H1 (cell line): ENCODE results near the gene ABCC9.

Source experiments
- CHD1 ChIP-seq: IDR thresholded peaks from 2 replicates; pipeline ENCODE4 v1.6.1; 2012; ENCODE audit warnings: low read depth, low read length, improper control_type of control experiment
- HDAC2 ChIP-seq, 2 experiments: fragments of 300-600 bp in 1 of 2; sonication (generic) in 1 of 2; IDR thresholded peaks; 2 replicates each; pipeline ENCODE4 v1.6.1; 2011 to 2012; ENCODE audit warnings: low read depth in 2 of 2, low read length in 2 of 2, mild to moderate bottlenecking in 2 of 2, moderate library complexity in 2 of 2, borderline replicate concordance in 1 of 2, inconsistent platforms in 1 of 2
- KDM1A ChIP-seq: fragments of 200-600, 300-600 bp; sonication (generic); IDR thresholded peaks from 2 replicates; pipeline ENCODE4 v1.7.1; 2016; ENCODE audit warnings: mild to moderate bottlenecking, low read length, borderline replicate concordance
- POLR2AphosphoS5 ChIP-seq: IDR thresholded peaks from 2 replicates; pipeline ENCODE4 v1.6.1; 2011; ENCODE audit warnings: low read depth, low read length
- RAD21 ChIP-seq, 2 experiments: IDR thresholded peaks in 1 of 2; conservative IDR thresholded peaks in 1 of 2; 2 replicates each; pipeline ENCODE4 v1.6.1; 2011; ENCODE audit warnings: low read depth in 2 of 2, low read length in 2 of 2, improper control_type of control experiment in 1 of 2, inconsistent platforms in 1 of 2, mild to moderate bottlenecking in 1 of 2, moderate library complexity in 1 of 2
- TF ChIP-seq, protein P1 (sequence below), 3 experiments: IDR thresholded peaks; 1 replicate in 2 of 3; 2 replicates in 1 of 3; pipeline versions ENCODE4 v1.5.1 to v1.6.1; 2011; ENCODE audit warnings: low read length in 3 of 3, mild to moderate bottlenecking in 3 of 3, inconsistent platforms in 2 of 3, low read depth in 1 of 3, moderate library complexity in 1 of 3; ENCODE audit not compliant: insufficient read depth in 1 of 3; ENCODE audit errors: control extremely low read depth in 1 of 3

DNA sequence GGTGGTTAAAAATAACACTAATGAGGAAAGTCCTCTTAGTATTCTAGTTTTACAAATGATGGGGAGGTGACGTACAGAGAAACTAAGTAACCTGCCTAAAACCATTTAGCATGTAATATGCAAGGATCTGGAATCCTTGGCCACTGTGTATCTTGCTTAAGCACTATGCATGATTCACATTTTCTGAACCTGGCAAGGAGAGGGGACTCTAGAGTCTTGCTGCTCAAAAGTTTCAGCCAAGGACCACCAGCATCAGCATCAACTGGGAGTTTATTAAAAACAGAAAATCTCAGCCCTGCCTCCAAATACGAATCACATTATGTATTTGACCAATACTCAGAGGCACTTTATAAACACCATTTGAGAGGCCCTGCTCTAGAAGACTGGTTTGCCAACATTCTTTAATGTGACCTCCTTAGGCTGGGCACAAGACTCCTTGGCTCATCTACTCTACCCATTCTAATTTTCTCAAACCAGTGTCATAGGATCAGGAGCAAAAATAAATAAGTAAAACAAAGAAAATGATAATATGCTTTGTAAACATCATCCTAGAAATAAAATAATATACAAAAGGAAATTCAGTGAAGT, 52.9 kb downstream of the ABCC9 start:
- TF ChIP-seq, protein P1, sequence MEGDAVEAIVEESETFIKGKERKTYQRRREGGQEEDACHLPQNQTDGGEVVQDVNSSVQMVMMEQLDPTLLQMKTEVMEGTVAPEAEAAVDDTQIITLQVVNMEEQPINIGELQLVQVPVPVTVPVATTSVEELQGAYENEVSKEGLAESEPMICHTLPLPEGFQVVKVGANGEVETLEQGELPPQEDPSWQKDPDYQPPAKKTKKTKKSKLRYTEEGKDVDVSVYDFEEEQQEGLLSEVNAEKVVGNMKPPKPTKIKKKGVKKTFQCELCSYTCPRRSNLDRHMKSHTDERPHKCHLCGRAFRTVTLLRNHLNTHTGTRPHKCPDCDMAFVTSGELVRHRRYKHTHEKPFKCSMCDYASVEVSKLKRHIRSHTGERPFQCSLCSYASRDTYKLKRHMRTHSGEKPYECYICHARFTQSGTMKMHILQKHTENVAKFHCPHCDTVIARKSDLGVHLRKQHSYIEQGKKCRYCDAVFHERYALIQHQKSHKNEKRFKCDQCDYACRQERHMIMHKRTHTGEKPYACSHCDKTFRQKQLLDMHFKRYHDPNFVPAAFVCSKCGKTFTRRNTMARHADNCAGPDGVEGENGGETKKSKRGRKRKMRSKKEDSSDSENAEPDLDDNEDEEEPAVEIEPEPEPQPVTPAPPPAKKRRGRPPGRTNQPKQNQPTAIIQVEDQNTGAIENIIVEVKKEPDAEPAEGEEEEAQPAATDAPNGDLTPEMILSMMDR (IDR thresholded peaks at IDR 0.05; ENCODE audit: control extremely low read depth in 1 of 3, insufficient read depth in 1 of 3, low read depth in 1 of 3, low read length in 3 of 3) = no peak
- TF ChIP-seq POLR2AphosphoS5 (no peak), KDM1A (no peak), RAD21 (IDR thresholded peaks at IDR 0.05 in 1 of 2, conservative IDR thresholded peaks at IDR 0.05 in 1 of 2; ENCODE audit: low read depth in 2 of 2, low read length in 2 of 2) (no peak), HDAC2 (IDR thresholded peaks at IDR 0.05; ENCODE audit: borderline replicate concordance in 1 of 2, low read depth in 2 of 2, low read length in 2 of 2) (no peak), CHD1 (no peak)
